ENCODE results near the gene KLF3. TPM values are rescaled to one million over a fixed set of nuclear protein-coding genes. Genes with fewer than 3 reads are reported as not detected.

The KLF3 gene
- total and polyA plus RNA-seq, 2 of the 8 experiments (the other 6 are each of a cell fraction or from before 2014, with no cell fraction given), result 8.0 to 14.9 TPM

DNA sequence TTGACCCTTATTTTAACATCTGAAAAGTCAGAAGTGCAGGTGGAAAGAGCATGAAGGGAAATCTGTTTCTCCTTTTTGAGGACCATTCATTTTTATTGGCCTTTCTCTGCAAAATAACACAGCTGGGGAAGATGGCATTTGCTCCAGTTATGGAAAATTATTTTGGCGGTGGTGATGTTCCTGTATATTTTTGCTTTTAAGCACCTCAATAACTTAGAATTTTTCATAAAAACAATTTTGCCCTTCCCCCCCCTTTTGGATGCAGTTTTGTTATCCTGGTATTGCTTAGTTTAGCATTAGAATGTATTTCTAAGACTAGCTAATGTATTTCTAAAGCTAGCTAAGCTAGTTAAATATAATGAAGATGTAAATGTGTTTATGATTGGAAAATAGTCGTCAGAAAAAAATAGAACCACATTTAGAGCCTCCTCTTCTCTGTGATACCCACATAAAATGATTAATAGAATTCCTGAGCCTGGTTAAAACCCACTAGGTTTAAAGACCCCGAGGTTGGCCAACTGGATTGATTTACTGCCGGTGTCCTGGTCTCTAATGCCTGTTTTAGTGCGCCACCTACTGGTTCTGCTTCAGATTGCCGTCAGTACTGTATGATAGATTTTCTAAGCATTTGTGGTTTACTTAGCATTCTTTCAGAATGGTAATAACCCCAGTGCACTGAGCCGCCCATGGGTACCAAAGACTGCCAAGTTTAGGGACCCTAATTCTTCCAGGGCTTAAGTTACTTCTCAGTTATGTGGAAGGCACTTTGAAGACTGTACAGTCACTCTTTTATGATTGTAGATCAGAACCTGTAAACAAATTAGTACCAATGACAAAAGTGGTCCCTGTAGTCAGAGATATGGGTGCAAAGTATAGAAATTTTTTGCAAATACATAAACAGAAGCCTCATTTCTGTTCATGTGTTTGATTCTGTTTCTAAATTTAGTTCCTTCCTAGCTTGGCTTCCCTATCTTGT is 11.4 kb downstream of the KLF3 start:
- Histone ChIP-seq H4K8ac (ENCODE audit: extremely low read depth, insufficient read depth, low read length) (no peak overlapping the region), H3K56ac (replicated peaks; ENCODE audit: insufficient read length, low read depth, low read length) (no peak overlapping the region), H3K23ac (ENCODE audit: insufficient read length) (no peak overlapping the region), H2BK20ac (ENCODE audit: low read length) (no peak overlapping the region), H3K18ac (ENCODE audit: extremely low read depth, low read length) (no peak overlapping the region), H3K9ac (replicated peaks in 1 of 4; ENCODE audit: extremely low read depth in 1 of 4, low read depth in 3 of 4, low read length in 3 of 4) (no peak overlapping the region), H4K5ac (ENCODE audit: insufficient read length, low read depth, low read length) (no peak overlapping the region), H4K91ac (replicated peaks; ENCODE audit: insufficient read length, low read length) (no peak overlapping the region), H3K27me3 (replicated peaks in 1 of 4; ENCODE audit: control insufficient read depth in 3 of 4, extremely low read depth in 1 of 4, insufficient read depth in 3 of 4, low read length in 3 of 4) (no peaks in the 10 kb centered on the region), H3K79me1 (ENCODE audit: low read depth, low read length) (peaks cover 10% of the 10 kb centered on the region), H3K4me3 (ENCODE audit: extremely low read depth in 1 of 4, insufficient read depth in 2 of 4, low read depth in 3 of 4, low read length in 4 of 4) (no peak overlapping the region), H2BK15ac (ENCODE audit: low read length) (no peak overlapping the region), H3K14ac (ENCODE audit: insufficient read length) (no peak overlapping the region), H2BK12ac (ENCODE audit: low read depth, low read length) (no peak overlapping the region), H3K9me3 (ENCODE audit: insufficient read depth in 2 of 2, low read depth in 1 of 2, low read length in 1 of 2) (no peaks in the 10 kb centered on the region), H2AFZ (ENCODE audit: low read length) (no peak overlapping the region), H4K20me1 (replicated peaks in 1 of 2; ENCODE audit: control insufficient read depth in 1 of 2, insufficient read depth in 2 of 2, low read length in 2 of 2) (peaks cover 2 to 14% of the 10 kb centered on the region in 2 experiments), H3K27ac (ENCODE audit: low read depth, low read length) (no peak overlapping the region), H2BK120ac (replicated peaks; ENCODE audit: low read depth, low read length) (no peak overlapping the region), H3K4me1 (replicated peaks in 1 of 4; ENCODE audit: control insufficient read depth in 3 of 4, insufficient read depth in 4 of 4, low read length in 3 of 4) (peaks cover 22 to 41% (median 26%) of the 10 kb centered on the region in 4 experiments), H3K4ac (replicated peaks; ENCODE audit: insufficient read length, low read depth, low read length) (no peak overlapping the region), H3K4me2 (ENCODE audit: insufficient read depth in 1 of 2, low read depth in 2 of 2, low read length in 2 of 2) (peak overlapping the region in 1 of 2 experiments; percentile 48; a peak in 2 of 4 replicates), H2BK5ac (ENCODE audit: low read depth, low read length) (no peak overlapping the region), H3K79me2 (ENCODE audit: control insufficient read depth in 1 of 2, insufficient read depth in 2 of 2, low read length in 2 of 2) (peaks cover 6 to 95% of the 10 kb centered on the region in 2 experiments; a peak in 3 of 4 replicates), H2AK5ac (ENCODE audit: low read depth, low read length) (no peak overlapping the region), H3K23me2 (ENCODE audit: low read depth, low read length) (no peaks in the 10 kb centered on the region), H3K36me3 (ENCODE audit: control insufficient read depth in 2 of 4, insufficient read depth in 4 of 4, low read length in 3 of 4) (peaks cover 0 to under 1% (median 0%) of the 10 kb centered on the region in 4 experiments; a peak in 2 of 8 replicates)
- DNase-seq (ENCODE audit: low read depth in 1 of 2, low spot score in 2 of 2) (peak in 1 of 2 experiments; percentile 87), FAIRE-seq (no peak)
- WGBS, 2 experiments (ENCODE audit: extremely low coverage in 1 of 2, insufficient coverage in 1 of 2, insufficient read length in 1 of 2, insufficient replicate concordance in 2 of 2, low coverage in 1 of 2, low lambda C conversion rate in 2 of 2, missing lambda C conversion rate in 1 of 2), result 18% methylated on average over 7 of the region's 7 CpGs; no CpG with 5 or more reads in 1 of the 2 experiments
- POLR2A ChIA-PET (ENCODE audit: partially characterized antibody), result interaction anchor here (1.6 to 1.7 kb wide), 2 partner anchors 9 to 13 kb away, joined by 7 to 10 read pairs; no protein-coding TSS in a partner anchor
- CTCF ChIA-PET (ENCODE audit: partially characterized antibody), result interaction anchor here (0.6 to 4.2 kb wide), 39 partner anchors 8 to 606 kb away, joined by 3 to 36 read pairs (median 4); no protein-coding TSS in a partner anchor
- TF ChIP-seq CTCF (IDR thresholded peaks at IDR 0.05; ENCODE audit: control extremely low read depth in 1 of 3, insufficient read depth in 1 of 3, low read depth in 1 of 3, low read length in 3 of 3), result peak; percentile 47 to 87 (median 86)
- no peak for TF ChIP-seq JUN (IDR thresholded peaks at IDR 0.05; ENCODE audit: low read depth, low read length)
- TF ChIP-seq RAD21 (IDR thresholded peaks at IDR 0.05 in 1 of 2, conservative IDR thresholded peaks at IDR 0.05 in 1 of 2; ENCODE audit: low read depth in 2 of 2, low read length in 2 of 2), result peak; percentile 98 to 100
- no peak for TF ChIP-seq EP300 (IDR thresholded peaks at IDR 0.05; ENCODE audit: borderline replicate concordance in 1 of 2, low read depth in 2 of 2, low read length in 2 of 2)
- no peak for TF ChIP-seq ASH2L (IDR thresholded peaks at IDR 0.05; ENCODE audit: low read length)
- TF ChIP-seq FOSL1 (IDR thresholded peaks at IDR 0.05; ENCODE audit: insufficient read depth, low read depth, low read length), result no peak
- TF ChIP-seq SP1 (IDR thresholded peaks at IDR 0.05; ENCODE audit: low read depth, low read length), result no peak
